ENCODE results near the gene PTPRT. TPM values are rescaled to one million over a fixed set of nuclear protein-coding genes. Genes with fewer than 3 reads are reported as not detected.

PTPRT gene
- total and polyA plus RNA-seq, 2 of the 4 experiments (the other 2 are of a cell fraction), result not detected

GRCh38 chr20:42319252-42320013 is 870.3 kb downstream of the PTPRT start:
- Histone ChIP-seq H2BK5ac (ENCODE audit: low read depth, low read length, poor library complexity, severe bottlenecking) (no peak overlapping the region), H3K27ac (ENCODE audit: insufficient read depth, low read length) (no peak overlapping the region), H2AK9ac (replicated peaks; ENCODE audit: low read depth, low read length, poor library complexity) (no peak overlapping the region), H2BK120ac (ENCODE audit: low read depth, low read length) (no peak overlapping the region), H3K79me1 (ENCODE audit: low read depth in 1 of 2, low read length in 2 of 2) (no peaks in the 10 kb centered on the region), H3K36me3 (ENCODE audit: control insufficient read depth, insufficient read depth, low read length) (no peaks in the 10 kb centered on the region), H3K9me1 (ENCODE audit: insufficient read depth, low read length) (no peaks in the 10 kb centered on the region), H4K8ac (ENCODE audit: low read depth in 2 of 2, low read length in 2 of 2) (no peak overlapping the region), H2BK15ac (ENCODE audit: low read depth, low read length) (no peak overlapping the region), H2AFZ (replicated peaks; ENCODE audit: low read length, poor library complexity) (no peak overlapping the region), H3K56ac (ENCODE audit: extremely low read depth, insufficient read depth, low read length) (no peak overlapping the region), H3K4me1 (ENCODE audit: control insufficient read depth, insufficient read depth, low read length) (no peaks in the 10 kb centered on the region), H3K27me3 (ENCODE audit: control insufficient read depth, insufficient read depth, low read length) (no peaks in the 10 kb centered on the region), H2BK20ac (ENCODE audit: low read depth, low read length) (no peak overlapping the region), H3K9me3 (ENCODE audit: control insufficient read depth, insufficient read depth, low read length) (peaks cover 13% of the 10 kb centered on the region), H4K91ac (ENCODE audit: insufficient read depth, low read depth, low read length) (no peak overlapping the region), H3K4me2 (ENCODE audit: low read depth, low read length) (no peak overlapping the region), H3K18ac (ENCODE audit: low read depth, low read length) (no peak overlapping the region), H3K14ac (replicated peaks; ENCODE audit: low read depth, low read length) (no peak overlapping the region), H2AK5ac (ENCODE audit: low read depth, low read length) (no peak overlapping the region), H3K4me3 (ENCODE audit: insufficient read depth, low read depth, low read length) (no peak overlapping the region), H4K20me1 (ENCODE audit: insufficient read depth, low read length) (no peaks in the 10 kb centered on the region), H3K9ac (ENCODE audit: low read depth, low read length) (no peak overlapping the region), H3K4ac (ENCODE audit: low read depth, low read length) (no peak overlapping the region), H4K5ac (ENCODE audit: low read depth, low read length) (no peak overlapping the region), H3K23ac (ENCODE audit: low read depth, low read length) (no peak overlapping the region)
- intact Hi-C loops (cut with micrococcal nuclease), result no loop called here
- TF ChIP-seq RFX5 (IDR thresholded peaks at IDR 0.05; ENCODE audit: low read depth, low read length), result no peak
- TF ChIP-seq SMC3 (IDR thresholded peaks at IDR 0.05; ENCODE audit: low read depth, low read length), result no peak
- TF ChIP-seq NFE2L2 (IDR thresholded peaks at IDR 0.05; ENCODE audit: low read depth, low read length), result no peak
- no peak for TF ChIP-seq POLR2A (IDR thresholded peaks at IDR 0.05; ENCODE audit: low read depth, low read length)
- TF ChIP-seq USF2 (IDR thresholded peaks at IDR 0.05; ENCODE audit: low read depth, low read length), result no peak
- ATAC-seq (ENCODE audit: low read depth) (no peak), DNase-seq (no peak)
- ChIA-PET POLR2A (ENCODE audit: unreplicated experiment) (no interaction called here), CTCF (no interaction called here)
- dilution Hi-C loops (cut with HindIII; ENCODE audit: low sequenced_read_pairs, unreplicated experiment), result no loop called here
- BruUV-seq (replicated peaks), result no TSS peak
- no CpG with 5 or more reads among the region's 2 CpGs for WGBS, 2 experiments (ENCODE audit: extremely low coverage in 2 of 2, insufficient read length in 1 of 2)
- in situ Hi-C loops (cut with MboI; ENCODE audit: low sequenced_read_pairs), result no loop called here

Data from IMR-90 (cell line).